Gastroesophageal sphincter (tissue), 3 donors: Measurements from ENCODE around the gene SIPA1L3.

ENCODE experiments used
- EP300 ChIP-seq: sonication (generic); formaldehyde crosslinking; IDR thresholded peaks from one replicate; pipeline ENCODE4 v1.6.1; 2017; ENCODE audit warnings: antibody characterized with exemption, mild to moderate bottlenecking
- POLR2A ChIP-seq, 2 donors: fragments of 450-650 bp; IDR thresholded peaks; one replicate each; pipeline ENCODE4 v1.6.1; 2017; ENCODE audit warnings: antibody characterized with exemption in 2 of 2, mild to moderate bottlenecking in 2 of 2, moderate library complexity in 1 of 2
- POLR2AphosphoS5 ChIP-seq: sonication (generic); formaldehyde crosslinking; IDR thresholded peaks from one replicate; pipeline ENCODE4 v1.6.1; 2017; ENCODE audit warnings: antibody characterized with exemption
- TF ChIP-seq, protein P1 (sequence below), 4 experiments: fragments of 200-600 bp in 2 of 4; fragments of 450-650 bp in 2 of 4; sonication (generic) in 1 of 4; IDR thresholded peaks; one replicate each; pipeline ENCODE4 v1.5.1; 2017 to 2019; ENCODE audit warnings: antibody characterized with exemption in 4 of 4, mild to moderate bottlenecking in 2 of 4, moderate library complexity in 2 of 4

DNA sequence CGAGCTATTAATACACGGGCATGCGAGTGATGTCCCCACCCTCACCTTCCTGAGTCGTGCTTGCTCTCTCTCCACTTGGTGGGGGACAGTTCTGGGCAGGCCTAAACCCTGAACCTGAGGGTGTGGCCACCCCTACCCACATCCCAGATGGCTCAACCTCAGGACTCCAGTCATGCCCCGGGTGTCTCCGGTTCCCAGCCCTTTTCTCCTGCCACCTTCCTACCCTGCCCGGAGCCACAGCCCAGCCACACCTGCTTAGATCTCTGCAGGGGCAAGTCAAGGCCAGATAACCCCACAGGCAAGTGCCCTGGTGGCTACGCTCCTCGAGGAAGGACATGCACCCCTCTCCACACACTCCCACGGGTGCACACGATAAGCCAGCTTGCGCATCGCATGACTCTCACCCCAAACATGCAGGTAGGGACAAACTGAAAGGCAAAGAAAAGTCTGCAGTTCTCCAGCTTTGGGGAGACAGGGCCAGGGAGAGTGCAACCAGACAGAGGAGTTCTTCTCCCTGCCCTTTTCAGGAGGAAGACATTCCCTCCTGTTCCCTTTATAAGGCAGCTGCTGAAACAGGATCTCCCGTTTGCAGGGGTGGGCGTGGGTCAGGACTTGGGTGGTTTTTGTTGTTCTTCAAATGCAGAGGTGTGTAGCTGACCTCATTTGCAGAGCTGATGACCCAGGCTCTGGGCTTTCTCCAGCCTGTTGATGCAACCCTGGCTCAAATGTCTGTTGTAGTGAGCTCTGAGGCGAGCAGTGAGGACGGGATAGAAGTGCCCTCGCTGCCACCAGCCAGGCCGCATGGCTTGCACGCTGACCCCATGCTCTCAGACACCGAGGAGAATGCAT lies 228.4 kb downstream of the SIPA1L3 start:
- TF ChIP-seq POLR2A (IDR thresholded peaks at IDR 0.05), result no peak
- TF ChIP-seq, protein P1, sequence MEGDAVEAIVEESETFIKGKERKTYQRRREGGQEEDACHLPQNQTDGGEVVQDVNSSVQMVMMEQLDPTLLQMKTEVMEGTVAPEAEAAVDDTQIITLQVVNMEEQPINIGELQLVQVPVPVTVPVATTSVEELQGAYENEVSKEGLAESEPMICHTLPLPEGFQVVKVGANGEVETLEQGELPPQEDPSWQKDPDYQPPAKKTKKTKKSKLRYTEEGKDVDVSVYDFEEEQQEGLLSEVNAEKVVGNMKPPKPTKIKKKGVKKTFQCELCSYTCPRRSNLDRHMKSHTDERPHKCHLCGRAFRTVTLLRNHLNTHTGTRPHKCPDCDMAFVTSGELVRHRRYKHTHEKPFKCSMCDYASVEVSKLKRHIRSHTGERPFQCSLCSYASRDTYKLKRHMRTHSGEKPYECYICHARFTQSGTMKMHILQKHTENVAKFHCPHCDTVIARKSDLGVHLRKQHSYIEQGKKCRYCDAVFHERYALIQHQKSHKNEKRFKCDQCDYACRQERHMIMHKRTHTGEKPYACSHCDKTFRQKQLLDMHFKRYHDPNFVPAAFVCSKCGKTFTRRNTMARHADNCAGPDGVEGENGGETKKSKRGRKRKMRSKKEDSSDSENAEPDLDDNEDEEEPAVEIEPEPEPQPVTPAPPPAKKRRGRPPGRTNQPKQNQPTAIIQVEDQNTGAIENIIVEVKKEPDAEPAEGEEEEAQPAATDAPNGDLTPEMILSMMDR (IDR thresholded peaks at IDR 0.05), result no peak
- no peak for TF ChIP-seq EP300
- no peak for TF ChIP-seq POLR2AphosphoS5
